ENCODE measurements around the gene IL7R.

DNA sequence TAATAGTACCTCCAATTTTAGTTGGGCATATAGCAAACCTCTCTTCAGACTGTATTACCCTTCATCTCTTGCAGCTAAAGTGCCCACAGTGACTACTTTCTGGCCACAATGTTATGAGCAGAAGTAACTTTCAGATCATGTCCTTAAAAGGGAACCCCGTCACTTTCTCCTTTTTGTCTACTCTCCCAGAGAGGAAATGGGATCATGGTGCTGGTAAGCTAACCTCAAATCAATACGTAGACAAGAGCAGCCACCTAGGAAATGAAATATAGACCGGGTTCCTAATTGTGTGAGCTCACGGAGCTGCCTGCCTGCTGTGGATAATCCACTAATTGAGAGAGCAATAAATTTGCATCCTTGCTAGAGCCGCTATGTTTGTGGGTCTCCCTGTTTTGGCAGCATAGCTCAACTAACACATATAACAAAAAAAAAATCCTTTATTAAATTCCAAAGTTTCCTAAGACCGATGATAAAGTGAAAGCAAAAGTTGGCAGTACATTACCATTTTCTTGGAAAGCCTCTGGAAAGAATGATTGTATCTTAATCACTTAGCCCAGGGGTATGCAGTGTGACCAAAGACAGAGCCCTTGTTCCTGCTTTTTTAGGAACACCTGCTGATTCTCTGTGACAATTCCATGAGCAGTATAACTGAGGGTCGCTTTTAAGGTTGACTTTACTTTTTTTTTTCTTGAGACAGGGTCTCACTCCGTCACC lies 5.6 kb upstream of the IL7R start:
- TF ChIP-seq CEBPB (IDR thresholded peaks at IDR 0.05) (no peak), EP300 (IDR thresholded peaks at IDR 0.05; ENCODE audit: borderline replicate concordance) (no peak)

All from Ishikawa (cell line).